NCI-H82 treated with DMSO at 0.1 percent for 48 hours (cell line): Measurements from ENCODE around the gene PET117.
"Not testable (repeated sequence)": the region's sequence is repeated elsewhere in the genome, so short reads cannot be mapped to it uniquely, and the experiment has no call there.

Experiments
- DNase-seq: peaks from one replicate; lab custom pipeline; 2025; ENCODE audit not compliant: unreplicated experiment; lab: John Stamatoyannopoulos, UW

PET117 gene

GRCh38 chr20:18156045-18156444, 18.4 kb downstream of the PET117 start:
- no peak for DNase-seq

- no peak for DNase-seq
Observed at GRCh38 chr20:18164356-18164755, 26.7 kb downstream of the PET117 start.

GRCh38 chr20:18165553-18165952, 27.9 kb downstream of the PET117 start:
- DNase-seq: no peak

- DNase-seq: no peak
Observed at GRCh38 chr20:18166241-18166881, 28.7 kb downstream of the PET117 start.

GRCh38 chr20:18166950-18167349, 29.3 kb downstream of the PET117 start:
- DNase-seq: no peak

- DNase-seq: no peak
Observed at GRCh38 chr20:18172379-18172778, 34.7 kb downstream of the PET117 start.

GRCh38 chr20:18174906-18175683, 37.4 kb downstream of the PET117 start:
- no peak for DNase-seq

- peak; percentile 23 for DNase-seq
Observed at GRCh38 chr20:18176318-18176785, 38.7 kb downstream of the PET117 start.

- not testable (repeated sequence) for DNase-seq
Observed at GRCh38 chr20:18180366-18180765, 42.7 kb downstream of the PET117 start.

- DNase-seq: no peak
Observed at GRCh38 chr20:18180815-18181214, 43.2 kb downstream of the PET117 start.

GRCh38 chr20:18187020-18187419, 49.4 kb downstream of the PET117 start:
- DNase-seq: no peak

- no peak for DNase-seq
Observed at GRCh38 chr20:18188434-18188833, 50.8 kb downstream of the PET117 start.

GRCh38 chr20:18190338-18191233, 52.9 kb downstream of the PET117 start:
- no peak for DNase-seq

- no peak for DNase-seq
Observed at GRCh38 chr20:18191306-18191705, 53.6 kb downstream of the PET117 start.
